Measurements from ENCODE around the gene TXNDC11. TPM values are rescaled to one million over a fixed set of nuclear protein-coding genes. Genes with fewer than 3 reads are reported as not detected.

TXNDC11 gene
- total RNA-seq, 2 experiments from 2014 or later: 111 to 112 TPM

GRCh38 chr16:11684231-11685025 lies 58.2 kb downstream of the TXNDC11 start:
- Mint-ChIP-seq H3K27me3 (no peaks in the 10 kb centered on the region), H3K4me3 (no peak overlapping the region), H3K9me3 (no peaks in the 10 kb centered on the region), H3K27ac (no peak overlapping the region), H3K4me1 (ENCODE audit: low read depth) (peaks cover 60% of the 10 kb centered on the region), H3K36me3 (ENCODE audit: low read depth) (peaks cover 96% of the 10 kb centered on the region)
- H3K36me3 ChIP-seq (ENCODE audit: insufficient read depth, low read length): peaks cover 68% of the 10 kb centered on the region
- no peak for TF ChIP-seq CTCF (IDR thresholded peaks at IDR 0.05)
- POLR2A ChIA-PET: no interaction called here
- ATAC-seq (ENCODE audit: poor library complexity) (no peak), DNase-seq (no peak)
- CTCF ChIA-PET: no interaction called here
- intact Hi-C loops (cut with DNase I, micrococcal nuclease): no loop called here
- no peaks in the 10 kb centered on the region for H3K9me3 ChIP-seq (ENCODE audit: control insufficient read depth in 1 of 2, insufficient read depth in 1 of 2, low read length in 2 of 2)
- H3K4me3 ChIP-seq (ENCODE audit: low read length): no peak overlapping the region
- H3K27ac ChIP-seq (ENCODE audit: low read depth in 1 of 2, low read length in 2 of 2): no peak overlapping the region
- H3K27me3 ChIP-seq (ENCODE audit: control insufficient read depth in 1 of 2, insufficient read depth in 2 of 2, low read length in 2 of 2): no peaks in the 10 kb centered on the region
- peaks cover 29% of the 10 kb centered on the region for H3K4me1 ChIP-seq (ENCODE audit: insufficient read depth, low read length)

GRCh38 chr16:11683145-11683544 lies 59.5 kb downstream of the TXNDC11 start:
- no peak for DNase-seq
- ATAC-seq (ENCODE audit: poor library complexity): no peak
- Mint-ChIP-seq H3K9me3 (no peaks in the 10 kb centered on the region), H3K4me1 (ENCODE audit: low read depth) (peaks cover 58% of the 10 kb centered on the region), H3K4me3 (no peak overlapping the region), H3K36me3 (ENCODE audit: low read depth) (peaks cover 96% of the 10 kb centered on the region), H3K27ac (peak overlapping the region; percentile 50), H3K27me3 (no peaks in the 10 kb centered on the region)
- POLR2A ChIA-PET: interaction anchor here (0.6 to 0.7 kb wide), 2 partner anchors 18 to 110 kb away, joined by 3 read pairs; no protein-coding TSS in a partner anchor
- CTCF ChIA-PET: interaction anchor here (0.7 kb wide), 1 partner anchor 327 kb away, joined by 3 read pairs; no protein-coding TSS in a partner anchor
- intact Hi-C loops (cut with DNase I, micrococcal nuclease): no loop called here
- Histone ChIP-seq H3K9me3 (ENCODE audit: control insufficient read depth in 1 of 2, insufficient read depth in 1 of 2, low read length in 2 of 2) (no peaks in the 10 kb centered on the region), H3K36me3 (ENCODE audit: insufficient read depth, low read length) (peaks cover 76% of the 10 kb centered on the region), H3K4me3 (ENCODE audit: low read length) (no peak overlapping the region), H3K27ac (ENCODE audit: low read depth in 1 of 2, low read length in 2 of 2) (no peak overlapping the region), H3K4me1 (ENCODE audit: insufficient read depth, low read length) (peaks cover 35% of the 10 kb centered on the region), H3K27me3 (ENCODE audit: control insufficient read depth in 1 of 2, insufficient read depth in 2 of 2, low read length in 2 of 2) (no peaks in the 10 kb centered on the region)
- no peak for TF ChIP-seq CTCF (IDR thresholded peaks at IDR 0.05)

- intact Hi-C loops (cut with DNase I, micrococcal nuclease): no loop called here
- Histone ChIP-seq H3K27ac (ENCODE audit: low read depth in 1 of 2, low read length in 2 of 2) (no peak overlapping the region), H3K9me3 (ENCODE audit: control insufficient read depth in 1 of 2, insufficient read depth in 1 of 2, low read length in 2 of 2) (no peaks in the 10 kb centered on the region), H3K27me3 (ENCODE audit: control insufficient read depth in 1 of 2, insufficient read depth in 2 of 2, low read length in 2 of 2) (no peaks in the 10 kb centered on the region), H3K36me3 (ENCODE audit: insufficient read depth, low read length) (peaks cover 75% of the 10 kb centered on the region), H3K4me1 (ENCODE audit: insufficient read depth, low read length) (peaks cover 40% of the 10 kb centered on the region), H3K4me3 (ENCODE audit: low read length) (no peak overlapping the region)
- peak in 2 of 14 experiments; percentile 45 to 58 for DNase-seq
- TF ChIP-seq CTCF (IDR thresholded peaks at IDR 0.05): no peak
- POLR2A ChIA-PET: no interaction called here
- CTCF ChIA-PET: no interaction called here
- peaks cover 96% of the 10 kb centered on the region for H3K36me3 Mint-ChIP-seq (ENCODE audit: low read depth)
- no peak for ATAC-seq (ENCODE audit: poor library complexity)
- H3K4me3 Mint-ChIP-seq: peak overlapping the region; percentile 1
- H3K27ac Mint-ChIP-seq: peak overlapping the region; percentile 50
- H3K27me3 Mint-ChIP-seq: no peaks in the 10 kb centered on the region
- H3K4me1 Mint-ChIP-seq (ENCODE audit: low read depth): peaks cover 58% of the 10 kb centered on the region
- no peaks in the 10 kb centered on the region for H3K9me3 Mint-ChIP-seq
Measured at GRCh38 chr16:11682655-11683096, 60.0 kb downstream of the TXNDC11 start.
